ENCODE results near the gene NRXN3. TPM values are rescaled to one million over a fixed set of nuclear protein-coding genes. Genes with fewer than 3 reads are reported as not detected.

Gene NRXN3
- total RNA-seq, 1 experiment from 2014 or later, result not detected

- Mint-ChIP-seq H3K4me3 (ENCODE audit: low read depth, unreplicated experiment) (no peak overlapping the region), H3K27ac (ENCODE audit: unreplicated experiment) (no peak overlapping the region), H3K36me3 (ENCODE audit: insufficient read depth, unreplicated experiment) (no peaks in the 10 kb centered on the region), H3K4me1 (ENCODE audit: low read depth, unreplicated experiment) (no peaks in the 10 kb centered on the region), H3K9me3 (ENCODE audit: low read depth, unreplicated experiment) (peaks cover 3% of the 10 kb centered on the region), H3K27me3 (ENCODE audit: unreplicated experiment) (no peaks in the 10 kb centered on the region)
- CTCF ChIA-PET, result no interaction called here
- no peak for TF ChIP-seq CTCF (IDR thresholded peaks at IDR 0.05; ENCODE audit: unreplicated experiment)
- no TSS peak for BruUV-seq (replicated peaks)
- DNase-seq, result no peak
- intact Hi-C loops (cut with micrococcal nuclease; ENCODE audit: unreplicated experiment), result no loop called here
Measured at GRCh38 chr14:79601579-79601978, 1431.4 kb downstream of the NRXN3 start.

DNA sequence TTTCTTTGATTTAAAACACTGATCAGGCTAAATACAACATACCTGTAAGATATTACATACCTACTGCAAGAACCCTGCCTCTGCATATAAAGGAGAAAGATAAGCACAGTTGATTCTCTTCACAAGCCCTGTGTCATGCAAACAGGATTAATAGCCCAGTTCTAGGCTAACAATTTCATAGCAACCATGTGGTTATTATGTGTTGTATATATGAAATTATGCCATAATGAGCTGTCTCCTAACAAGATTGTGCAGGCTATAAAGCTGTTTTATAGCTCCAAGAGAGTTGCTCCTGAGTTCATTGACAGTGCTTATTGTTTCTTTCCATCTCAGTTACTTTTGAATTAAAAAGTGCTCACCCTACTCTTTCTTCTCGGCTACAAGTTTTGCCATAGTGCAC is 1431.9 kb downstream of the NRXN3 start:
- H3K4me3 Mint-ChIP-seq (ENCODE audit: low read depth, unreplicated experiment), result no peak overlapping the region
- H3K9me3 Mint-ChIP-seq (ENCODE audit: low read depth, unreplicated experiment), result peaks cover 3% of the 10 kb centered on the region
- intact Hi-C loops (cut with micrococcal nuclease; ENCODE audit: unreplicated experiment), result no loop called here
- no peak for DNase-seq
- no peak overlapping the region for H3K27ac Mint-ChIP-seq (ENCODE audit: unreplicated experiment)
- H3K27me3 Mint-ChIP-seq (ENCODE audit: unreplicated experiment), result no peaks in the 10 kb centered on the region
- CTCF ChIA-PET, result no interaction called here
- no TSS peak for BruUV-seq (replicated peaks)
- no peaks in the 10 kb centered on the region for H3K36me3 Mint-ChIP-seq (ENCODE audit: insufficient read depth, unreplicated experiment)
- no peaks in the 10 kb centered on the region for H3K4me1 Mint-ChIP-seq (ENCODE audit: low read depth, unreplicated experiment)
- TF ChIP-seq CTCF (IDR thresholded peaks at IDR 0.05; ENCODE audit: unreplicated experiment), result no peak

GRCh38 chr14:79602742-79603141 is 1432.6 kb downstream of the NRXN3 start:
- DNase-seq, result no peak
- Mint-ChIP-seq H3K27me3 (ENCODE audit: unreplicated experiment) (no peaks in the 10 kb centered on the region), H3K4me1 (ENCODE audit: low read depth, unreplicated experiment) (no peaks in the 10 kb centered on the region), H3K27ac (ENCODE audit: unreplicated experiment) (no peak overlapping the region), H3K36me3 (ENCODE audit: insufficient read depth, unreplicated experiment) (no peaks in the 10 kb centered on the region), H3K9me3 (ENCODE audit: low read depth, unreplicated experiment) (peaks cover 3% of the 10 kb centered on the region), H3K4me3 (ENCODE audit: low read depth, unreplicated experiment) (no peak overlapping the region)
- TF ChIP-seq CTCF (IDR thresholded peaks at IDR 0.05; ENCODE audit: unreplicated experiment), result no peak
- intact Hi-C loops (cut with micrococcal nuclease; ENCODE audit: unreplicated experiment), result no loop called here
- CTCF ChIA-PET, result no interaction called here
- BruUV-seq (replicated peaks), result no TSS peak

DNA sequence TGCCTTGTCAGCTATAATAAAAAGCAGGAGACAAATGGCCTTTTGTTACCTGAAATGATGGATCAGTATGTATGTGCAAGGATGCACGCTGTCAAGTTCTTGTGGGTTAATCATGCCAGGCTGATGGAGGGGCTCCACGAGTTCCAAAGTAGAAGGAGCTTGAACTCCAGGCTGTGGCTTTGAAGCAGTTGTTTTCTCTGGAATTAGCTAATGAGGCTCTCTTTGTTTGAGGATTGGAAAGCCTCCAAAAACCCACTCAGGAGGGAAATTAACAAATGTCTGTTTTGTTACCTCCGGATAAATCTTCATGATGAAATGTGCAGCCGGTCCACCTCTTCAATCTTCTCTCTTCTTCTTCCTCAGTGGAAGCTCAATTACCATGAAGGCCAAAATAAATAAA is 1435.7 kb downstream of the NRXN3 start:
- Mint-ChIP-seq H3K9me3 (ENCODE audit: low read depth, unreplicated experiment) (no peaks in the 10 kb centered on the region), H3K36me3 (ENCODE audit: insufficient read depth, unreplicated experiment) (no peaks in the 10 kb centered on the region), H3K27ac (ENCODE audit: unreplicated experiment) (no peak overlapping the region), H3K4me3 (ENCODE audit: low read depth, unreplicated experiment) (no peak overlapping the region), H3K27me3 (ENCODE audit: unreplicated experiment) (no peaks in the 10 kb centered on the region), H3K4me1 (ENCODE audit: low read depth, unreplicated experiment) (no peaks in the 10 kb centered on the region)
- no peak for TF ChIP-seq CTCF (IDR thresholded peaks at IDR 0.05; ENCODE audit: unreplicated experiment)
- no peak for DNase-seq
- CTCF ChIA-PET, result interaction anchor here (1.2 kb wide), 1 partner anchor 24 kb away, joined by 3 read pairs; no protein-coding TSS in a partner anchor
- intact Hi-C loops (cut with micrococcal nuclease; ENCODE audit: unreplicated experiment), result no loop called here
- BruUV-seq (replicated peaks), result no TSS peak
